ENCODE data around the gene EREG. TPM values are rescaled to one million over a fixed set of nuclear protein-coding genes. Genes with fewer than 3 reads are reported as not detected.

The EREG gene
- total and polyA plus RNA-seq, 9 donors = 0.04 to 3.9 (median 0.15) TPM; not detected in 2

GRCh38 chr4:74379912-74380311 is 15.0 kb downstream of the EREG start:
- intact Hi-C loops (cut with DNase I) = loop anchor here in 2 of 4 donors (10.0 kb wide), 1 partner anchor 295 kb away; no protein-coding TSS in a partner anchor
- 84 to 86% (median 84%) methylated on average over 6 of the region's 6 CpGs for WGBS, 3 donors
- Histone ChIP-seq H3K9me3 (no peaks in the 10 kb centered on the region), H3K4me1 (ENCODE audit: insufficient read depth) (no peaks in the 10 kb centered on the region), H3K36me3 (no peaks in the 10 kb centered on the region), H3K27ac (no peak overlapping the region), H3K4me3 (no peak overlapping the region), H3K27me3 (no peaks in the 10 kb centered on the region)
- TF ChIP-seq POLR2A (IDR thresholded peaks at IDR 0.05) = no peak
- DNase-seq = no peak

GRCh38 chr4:74385386-74385785 is 20.4 kb downstream of the EREG start:
- intact Hi-C loops (cut with DNase I) = no loop called here
- Histone ChIP-seq H3K4me3 (no peak overlapping the region), H3K9me3 (no peaks in the 10 kb centered on the region), H3K27me3 (no peaks in the 10 kb centered on the region), H3K27ac (no peak overlapping the region), H3K4me1 (ENCODE audit: insufficient read depth) (no peaks in the 10 kb centered on the region), H3K36me3 (no peaks in the 10 kb centered on the region)
- TF ChIP-seq, protein P1, sequence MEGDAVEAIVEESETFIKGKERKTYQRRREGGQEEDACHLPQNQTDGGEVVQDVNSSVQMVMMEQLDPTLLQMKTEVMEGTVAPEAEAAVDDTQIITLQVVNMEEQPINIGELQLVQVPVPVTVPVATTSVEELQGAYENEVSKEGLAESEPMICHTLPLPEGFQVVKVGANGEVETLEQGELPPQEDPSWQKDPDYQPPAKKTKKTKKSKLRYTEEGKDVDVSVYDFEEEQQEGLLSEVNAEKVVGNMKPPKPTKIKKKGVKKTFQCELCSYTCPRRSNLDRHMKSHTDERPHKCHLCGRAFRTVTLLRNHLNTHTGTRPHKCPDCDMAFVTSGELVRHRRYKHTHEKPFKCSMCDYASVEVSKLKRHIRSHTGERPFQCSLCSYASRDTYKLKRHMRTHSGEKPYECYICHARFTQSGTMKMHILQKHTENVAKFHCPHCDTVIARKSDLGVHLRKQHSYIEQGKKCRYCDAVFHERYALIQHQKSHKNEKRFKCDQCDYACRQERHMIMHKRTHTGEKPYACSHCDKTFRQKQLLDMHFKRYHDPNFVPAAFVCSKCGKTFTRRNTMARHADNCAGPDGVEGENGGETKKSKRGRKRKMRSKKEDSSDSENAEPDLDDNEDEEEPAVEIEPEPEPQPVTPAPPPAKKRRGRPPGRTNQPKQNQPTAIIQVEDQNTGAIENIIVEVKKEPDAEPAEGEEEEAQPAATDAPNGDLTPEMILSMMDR (IDR thresholded peaks at IDR 0.05) = no peak
- TF ChIP-seq EP300 (IDR thresholded peaks at IDR 0.05) (no peak), POLR2A (IDR thresholded peaks at IDR 0.05) (no peak)
- 73 to 85% (median 75%) methylated on average over 1 of the region's 1 CpG for WGBS, 3 donors
- DNase-seq = no peak

GRCh38 chr4:74386159-74386558 is 21.2 kb downstream of the EREG start:
- 54 to 62% (median 56%) methylated on average over 4 of the region's 4 CpGs for WGBS, 3 donors

DNA sequence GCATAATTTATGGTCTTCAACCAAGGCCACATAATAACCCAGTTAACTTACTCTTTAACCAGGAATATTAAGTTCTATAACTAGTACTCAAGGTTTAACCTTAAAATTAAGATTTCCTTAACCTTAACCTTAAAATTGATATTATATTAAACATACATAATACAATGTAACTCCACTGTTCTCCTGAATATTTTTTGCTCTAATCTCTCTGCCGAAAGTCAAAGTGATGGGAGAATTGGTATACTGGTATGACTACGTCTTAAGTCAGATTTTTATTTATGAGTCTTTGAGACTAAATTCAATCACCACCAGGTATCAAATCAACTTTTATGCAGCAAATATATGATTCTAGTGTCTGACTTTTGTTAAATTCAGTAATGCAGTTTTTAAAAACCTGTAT is 22.8 kb downstream of the EREG start:
- Histone ChIP-seq H3K4me3 (no peak overlapping the region), H3K9me3 (no peaks in the 10 kb centered on the region), H3K4me1 (ENCODE audit: insufficient read depth) (no peaks in the 10 kb centered on the region), H3K27ac (no peak overlapping the region), H3K27me3 (no peaks in the 10 kb centered on the region), H3K36me3 (no peaks in the 10 kb centered on the region)
- intact Hi-C loops (cut with DNase I) = no loop called here
- TF ChIP-seq, protein P1 (IDR thresholded peaks at IDR 0.05) = no peak
- TF ChIP-seq POLR2A (IDR thresholded peaks at IDR 0.05) (no peak), EP300 (IDR thresholded peaks at IDR 0.05) (no peak)
- no peak for DNase-seq
- 95 to 98% (median 96%) methylated on average over 2 of the region's 2 CpGs for WGBS, 3 donors

More at GRCh38 chr4:74386159-74386558, 21.2 kb downstream of the EREG start:
- TF ChIP-seq EP300 (IDR thresholded peaks at IDR 0.05) (no peak), POLR2A (IDR thresholded peaks at IDR 0.05) (no peak)
- TF ChIP-seq, protein P1 (IDR thresholded peaks at IDR 0.05) = no peak
- no peaks in the 10 kb centered on the region for H3K9me3 ChIP-seq
- intact Hi-C loops (cut with DNase I) = no loop called here
- DNase-seq = no peak
- no peaks in the 10 kb centered on the region for H3K27me3 ChIP-seq
- H3K27ac ChIP-seq = no peak overlapping the region
- no peaks in the 10 kb centered on the region for H3K4me1 ChIP-seq (ENCODE audit: insufficient read depth)
- H3K4me3 ChIP-seq = no peak overlapping the region
- no peaks in the 10 kb centered on the region for H3K36me3 ChIP-seq

GRCh38 chr4:74389494-74389893 is 24.5 kb downstream of the EREG start:
- Histone ChIP-seq H3K27me3 (no peaks in the 10 kb centered on the region), H3K36me3 (no peaks in the 10 kb centered on the region), H3K4me3 (no peak overlapping the region), H3K9me3 (no peaks in the 10 kb centered on the region), H3K27ac (no peak overlapping the region), H3K4me1 (ENCODE audit: insufficient read depth) (no peaks in the 10 kb centered on the region)
- TF ChIP-seq POLR2A (IDR thresholded peaks at IDR 0.05) (no peak), EP300 (IDR thresholded peaks at IDR 0.05) (no peak)
- TF ChIP-seq, protein P1 (IDR thresholded peaks at IDR 0.05) = no peak
- intact Hi-C loops (cut with DNase I) = no loop called here
- WGBS, 3 donors = 88 to 93% (median 93%) methylated on average over 1 of the region's 1 CpG
- DNase-seq = no peak
